ENCODE data around the gene IFRD1. TPM values are rescaled to one million over a fixed set of nuclear protein-coding genes. Genes with fewer than 3 reads are reported as not detected.

The IFRD1 gene
- total RNA-seq, 1 experiment from 2014 or later: 67.8 TPM

GRCh38 chr7:112437072-112437471 is 13.2 kb upstream of the IFRD1 start:
- no peak overlapping the region for H2BK20ac ChIP-seq (ENCODE audit: low read depth, low read length, poor library complexity, severe bottlenecking)
- no peak overlapping the region for H3K9ac ChIP-seq (ENCODE audit: extremely low read depth, insufficient read length, low read length)
- no peak overlapping the region for H2AFZ ChIP-seq (ENCODE audit: low read length)
- no peak overlapping the region for H3K14ac ChIP-seq (ENCODE audit: insufficient read depth, low read length)
- WGBS (ENCODE audit: extremely low coverage, insufficient read length, low lambda C conversion rate): no CpG with 5 or more reads among the region's 1 CpG
- no peaks in the 10 kb centered on the region for H3K27me3 ChIP-seq (ENCODE audit: insufficient read depth, low read length)
- H3K79me2 ChIP-seq (ENCODE audit: insufficient read depth, low read length): no peaks in the 10 kb centered on the region
- no peaks in the 10 kb centered on the region for H3K79me1 ChIP-seq (ENCODE audit: insufficient read depth, low read depth, low read length, poor library complexity, severe bottlenecking)
- DNase-seq: no peak
- no peak overlapping the region for H3K27ac ChIP-seq (ENCODE audit: insufficient read length, low read depth, low read length)
- no peak overlapping the region for H4K5ac ChIP-seq (ENCODE audit: insufficient read length, low read depth, low read length)
- Mint-ChIP-seq H3K27me3 (ENCODE audit: low read depth) (no peaks in the 10 kb centered on the region), H3K36me3 (ENCODE audit: insufficient read depth in 1 of 3, low read depth in 3 of 3) (no peaks in the 10 kb centered on the region), H3K9me3 (no peaks in the 10 kb centered on the region), H3K27ac (no peak overlapping the region), H3K4me1 (no peaks in the 10 kb centered on the region), H3K4me3 (no peak overlapping the region)
- TF ChIP-seq CTCF (conservative IDR thresholded peaks at IDR 0.05): no peak
- no peaks in the 10 kb centered on the region for H3K23me2 ChIP-seq (ENCODE audit: insufficient read length, low read depth, low read length, poor library complexity, severe bottlenecking)
- no peak overlapping the region for H3T11ph ChIP-seq (ENCODE audit: low read length)
- H2BK15ac ChIP-seq (ENCODE audit: low read depth, low read length): no peak overlapping the region
- H3K18ac ChIP-seq (ENCODE audit: insufficient read length, low read depth, low read length): no peak overlapping the region
- H4K20me1 ChIP-seq (ENCODE audit: control insufficient read depth, insufficient read depth, insufficient read length): no peaks in the 10 kb centered on the region
- no peak overlapping the region for H2AK5ac ChIP-seq (ENCODE audit: insufficient read length, low read length)
- no peaks in the 10 kb centered on the region for H3K4me1 ChIP-seq (ENCODE audit: insufficient read depth, low read length)
- no peak overlapping the region for H2BK120ac ChIP-seq (ENCODE audit: low read depth, low read length, poor library complexity, severe bottlenecking)
- no peak overlapping the region for H3K23ac ChIP-seq (ENCODE audit: insufficient read length, low read depth, low read length)
- H3K4me2 ChIP-seq (ENCODE audit: insufficient read depth, insufficient read length, low read length): no peak overlapping the region
- H4K91ac ChIP-seq (ENCODE audit: insufficient read length, low read depth, low read length): no peak overlapping the region
- no peak overlapping the region for H3K56ac ChIP-seq (ENCODE audit: insufficient read length, low read depth, low read length)
- H4K8ac ChIP-seq (replicated peaks; ENCODE audit: insufficient read length, low read depth, low read length): no peak overlapping the region
- H3K9me3 ChIP-seq (ENCODE audit: control insufficient read depth, low read depth, low read length): no peaks in the 10 kb centered on the region
- no peak overlapping the region for H2BK5ac ChIP-seq (ENCODE audit: insufficient read length, low read length)
- no peak overlapping the region for H2BK12ac ChIP-seq (ENCODE audit: insufficient read length, low read depth, low read length)
- no peak overlapping the region for H3K4ac ChIP-seq (ENCODE audit: low read depth, low read length)
